Measurements from ENCODE around the gene ABCA12. TPM values are rescaled to one million over a fixed set of nuclear protein-coding genes. Genes with fewer than 3 reads are reported as not detected.

ABCA12 gene
- polyA plus RNA-seq, 2 of the 4 experiments (the other 2 are of a cell fraction) = 0.32 to 1.1 TPM

DNA sequence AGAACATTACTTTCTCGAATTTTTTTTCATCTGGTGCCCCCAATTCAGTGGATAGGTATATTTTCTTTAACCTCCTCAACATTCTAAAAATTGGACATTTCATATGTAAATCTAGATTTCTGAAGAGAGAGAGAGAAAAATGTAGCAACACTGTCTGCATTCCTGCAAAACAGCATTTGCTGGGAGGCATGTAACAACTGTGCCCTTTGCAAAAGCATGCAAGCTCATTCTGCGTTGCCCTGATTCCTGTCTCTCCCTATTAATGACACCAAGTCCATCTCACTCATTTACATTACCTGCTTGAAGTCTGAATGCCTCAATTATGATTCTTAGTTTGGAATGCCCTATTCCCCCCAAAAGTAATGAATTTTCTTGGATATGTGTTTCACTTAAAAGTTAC is 249.1 kb downstream of the ABCA12 start:
- no peaks in the 10 kb centered on the region for H3K9me3 ChIP-seq
- DNase-seq (ENCODE audit: low read depth in 1 of 2, low spot score in 1 of 2) (no peak), ATAC-seq (no peak), FAIRE-seq (no peak)
- H3K4me2 ChIP-seq = no peak overlapping the region
- no peaks in the 10 kb centered on the region for H3K4me1 ChIP-seq
- WGBS (ENCODE audit: missing lambda C conversion rate) = 35% methylated on average over 2 of the region's 2 CpGs
- H3K27ac ChIP-seq = no peak overlapping the region
- ChIA-PET CTCF (no interaction called here), POLR2A (no interaction called here)
- TF ChIP-seq HEYL (CRISPR knock-in tag; IDR thresholded peaks at IDR 0.05) = no peak
- no peak for TF ChIP-seq SREBF2 (IDR thresholded peaks at IDR 0.05)
- no peak for TF ChIP-seq TFCP2L1 (CRISPR knock-in tag; IDR thresholded peaks at IDR 0.05)
- TF ChIP-seq, protein P1, sequence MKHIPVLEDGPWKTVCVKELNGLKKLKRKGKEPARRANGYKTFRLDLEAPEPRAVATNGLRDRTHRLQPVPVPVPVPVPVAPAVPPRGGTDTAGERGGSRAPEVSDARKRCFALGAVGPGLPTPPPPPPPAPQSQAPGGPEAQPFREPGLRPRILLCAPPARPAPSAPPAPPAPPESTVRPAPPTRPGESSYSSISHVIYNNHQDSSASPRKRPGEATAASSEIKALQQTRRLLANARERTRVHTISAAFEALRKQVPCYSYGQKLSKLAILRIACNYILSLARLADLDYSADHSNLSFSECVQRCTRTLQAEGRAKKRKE (CRISPR knock-in tag; IDR thresholded peaks at IDR 0.05; ENCODE audit: low read depth) = no peak
- TF ChIP-seq CEBPB (IDR thresholded peaks at IDR 0.05) = no peak
- TF ChIP-seq, protein P2, sequence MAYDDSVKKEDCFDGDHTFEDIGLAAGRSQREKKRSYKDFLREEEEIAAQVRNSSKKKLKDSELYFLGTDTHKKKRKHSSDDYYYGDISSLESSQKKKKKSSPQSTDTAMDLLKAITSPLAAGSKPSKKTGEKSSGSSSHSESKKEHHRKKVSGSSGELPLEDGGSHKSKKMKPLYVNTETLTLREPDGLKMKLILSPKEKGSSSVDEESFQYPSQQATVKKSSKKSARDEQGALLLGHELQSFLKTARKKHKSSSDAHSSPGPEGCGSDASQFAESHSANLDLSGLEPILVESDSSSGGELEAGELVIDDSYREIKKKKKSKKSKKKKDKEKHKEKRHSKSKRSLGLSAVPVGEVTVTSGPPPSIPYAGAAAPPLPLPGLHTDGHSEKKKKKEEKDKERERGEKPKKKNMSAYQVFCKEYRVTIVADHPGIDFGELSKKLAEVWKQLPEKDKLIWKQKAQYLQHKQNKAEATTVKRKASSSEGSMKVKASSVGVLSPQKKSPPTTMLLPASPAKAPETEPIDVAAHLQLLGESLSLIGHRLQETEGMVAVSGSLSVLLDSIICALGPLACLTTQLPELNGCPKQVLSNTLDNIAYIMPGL (CRISPR knock-in tag; IDR thresholded peaks at IDR 0.05; ENCODE audit: borderline replicate concordance) = no peak
- TF ChIP-seq NPAS2 (CRISPR knock-in tag; IDR thresholded peaks at IDR 0.05; ENCODE audit: borderline replicate concordance) = no peak
- TF ChIP-seq ZFP36 (IDR thresholded peaks at IDR 0.05; ENCODE audit: borderline replicate concordance, partially characterized antibody) = no peak
- no peak for TF ChIP-seq FOXS1 (CRISPR knock-in tag; IDR thresholded peaks at IDR 0.05)
- TF ChIP-seq, protein P3, sequence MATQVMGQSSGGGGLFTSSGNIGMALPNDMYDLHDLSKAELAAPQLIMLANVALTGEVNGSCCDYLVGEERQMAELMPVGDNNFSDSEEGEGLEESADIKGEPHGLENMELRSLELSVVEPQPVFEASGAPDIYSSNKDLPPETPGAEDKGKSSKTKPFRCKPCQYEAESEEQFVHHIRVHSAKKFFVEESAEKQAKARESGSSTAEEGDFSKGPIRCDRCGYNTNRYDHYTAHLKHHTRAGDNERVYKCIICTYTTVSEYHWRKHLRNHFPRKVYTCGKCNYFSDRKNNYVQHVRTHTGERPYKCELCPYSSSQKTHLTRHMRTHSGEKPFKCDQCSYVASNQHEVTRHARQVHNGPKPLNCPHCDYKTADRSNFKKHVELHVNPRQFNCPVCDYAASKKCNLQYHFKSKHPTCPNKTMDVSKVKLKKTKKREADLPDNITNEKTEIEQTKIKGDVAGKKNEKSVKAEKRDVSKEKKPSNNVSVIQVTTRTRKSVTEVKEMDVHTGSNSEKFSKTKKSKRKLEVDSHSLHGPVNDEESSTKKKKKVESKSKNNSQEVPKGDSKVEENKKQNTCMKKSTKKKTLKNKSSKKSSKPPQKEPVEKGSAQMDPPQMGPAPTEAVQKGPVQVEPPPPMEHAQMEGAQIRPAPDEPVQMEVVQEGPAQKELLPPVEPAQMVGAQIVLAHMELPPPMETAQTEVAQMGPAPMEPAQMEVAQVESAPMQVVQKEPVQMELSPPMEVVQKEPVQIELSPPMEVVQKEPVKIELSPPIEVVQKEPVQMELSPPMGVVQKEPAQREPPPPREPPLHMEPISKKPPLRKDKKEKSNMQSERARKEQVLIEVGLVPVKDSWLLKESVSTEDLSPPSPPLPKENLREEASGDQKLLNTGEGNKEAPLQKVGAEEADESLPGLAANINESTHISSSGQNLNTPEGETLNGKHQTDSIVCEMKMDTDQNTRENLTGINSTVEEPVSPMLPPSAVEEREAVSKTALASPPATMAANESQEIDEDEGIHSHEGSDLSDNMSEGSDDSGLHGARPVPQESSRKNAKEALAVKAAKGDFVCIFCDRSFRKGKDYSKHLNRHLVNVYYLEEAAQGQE (IDR thresholded peaks at IDR 0.05) = no peak
- TF ChIP-seq, protein P4, sequence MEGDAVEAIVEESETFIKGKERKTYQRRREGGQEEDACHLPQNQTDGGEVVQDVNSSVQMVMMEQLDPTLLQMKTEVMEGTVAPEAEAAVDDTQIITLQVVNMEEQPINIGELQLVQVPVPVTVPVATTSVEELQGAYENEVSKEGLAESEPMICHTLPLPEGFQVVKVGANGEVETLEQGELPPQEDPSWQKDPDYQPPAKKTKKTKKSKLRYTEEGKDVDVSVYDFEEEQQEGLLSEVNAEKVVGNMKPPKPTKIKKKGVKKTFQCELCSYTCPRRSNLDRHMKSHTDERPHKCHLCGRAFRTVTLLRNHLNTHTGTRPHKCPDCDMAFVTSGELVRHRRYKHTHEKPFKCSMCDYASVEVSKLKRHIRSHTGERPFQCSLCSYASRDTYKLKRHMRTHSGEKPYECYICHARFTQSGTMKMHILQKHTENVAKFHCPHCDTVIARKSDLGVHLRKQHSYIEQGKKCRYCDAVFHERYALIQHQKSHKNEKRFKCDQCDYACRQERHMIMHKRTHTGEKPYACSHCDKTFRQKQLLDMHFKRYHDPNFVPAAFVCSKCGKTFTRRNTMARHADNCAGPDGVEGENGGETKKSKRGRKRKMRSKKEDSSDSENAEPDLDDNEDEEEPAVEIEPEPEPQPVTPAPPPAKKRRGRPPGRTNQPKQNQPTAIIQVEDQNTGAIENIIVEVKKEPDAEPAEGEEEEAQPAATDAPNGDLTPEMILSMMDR (IDR thresholded peaks at IDR 0.05) = no peak
- no peak for TF ChIP-seq JUN (IDR thresholded peaks at IDR 0.05)
- no peak for TF ChIP-seq KDM1A (IDR thresholded peaks at IDR 0.05; ENCODE audit: low read depth)
- no peak for TF ChIP-seq FOSL2 (IDR thresholded peaks at IDR 0.05)
- no peak for TF ChIP-seq FOSL2 (CRISPR knock-in tag; IDR thresholded peaks at IDR 0.05)
- no peak for TF ChIP-seq ZSCAN20 (CRISPR knock-in tag; IDR thresholded peaks at IDR 0.05)
- TF ChIP-seq FOSB (CRISPR knock-in tag; IDR thresholded peaks at IDR 0.05) = no peak
- no peak for TF ChIP-seq GATA3 (IDR thresholded peaks at IDR 0.05; ENCODE audit: borderline replicate concordance)
- no peak for TF ChIP-seq BHLHE40 (IDR thresholded peaks at IDR 0.05; ENCODE audit: low read depth, low read length)
- TF ChIP-seq CBX8 (IDR thresholded peaks at IDR 0.05) = no peak
- no peak for TF ChIP-seq RNF2 (IDR thresholded peaks at IDR 0.05; ENCODE audit: borderline replicate concordance, low read depth)
- no peak overlapping the region for H3K4me3 ChIP-seq
